Ishikawa (cell line): ENCODE results near the gene ACOX3.

Source experiments
- CEBPB ChIP-seq: IDR thresholded peaks from 2 replicates; pipeline ENCODE4 v1.6.1; 2012
- CREB1 ChIP-seq: IDR thresholded peaks from 2 replicates; pipeline ENCODE4 v1.6.1; 2012; ENCODE audit warnings: low read depth
- EGR1 ChIP-seq: IDR thresholded peaks from 2 replicates; pipeline ENCODE4 v1.6.1; 2012
- EP300 ChIP-seq: IDR thresholded peaks from 2 replicates; pipeline ENCODE4 v1.6.1; 2012; ENCODE audit warnings: borderline replicate concordance
- FOXM1 ChIP-seq: IDR thresholded peaks from 2 replicates; pipeline ENCODE4 v1.6.1; 2012; ENCODE audit warnings: low read depth, borderline replicate concordance
- MAX ChIP-seq: IDR thresholded peaks from 2 replicates; pipeline ENCODE4 v1.6.1; 2012
- NFIC ChIP-seq: IDR thresholded peaks from 2 replicates; pipeline ENCODE4 v1.6.1; 2012
- RAD21 ChIP-seq: IDR thresholded peaks from 2 replicates; pipeline ENCODE4 v1.6.1; 2012; ENCODE audit warnings: low read depth
- REST ChIP-seq: IDR thresholded peaks from 2 replicates; pipeline ENCODE4 v1.6.1; 2012; ENCODE audit warnings: low read depth, mild to moderate bottlenecking
- TAF1 ChIP-seq: IDR thresholded peaks from 2 replicates; pipeline ENCODE4 v1.6.1; 2012; ENCODE audit warnings: low read depth, mild to moderate bottlenecking
- TCF12 ChIP-seq: IDR thresholded peaks from 2 replicates; pipeline ENCODE4 v1.6.1; 2012; ENCODE audit warnings: low read depth
- TEAD4 ChIP-seq: IDR thresholded peaks from 2 replicates; pipeline ENCODE4 v1.6.1; 2012
- USF1 ChIP-seq: IDR thresholded peaks from 2 replicates; pipeline ENCODE4 v1.6.1; 2012
- YY1 ChIP-seq: IDR thresholded peaks from 2 replicates; pipeline ENCODE4 v1.6.1; 2012; ENCODE audit warnings: low read depth
- ZBTB7A ChIP-seq: IDR thresholded peaks from 2 replicates; pipeline ENCODE4 v1.6.1; 2012; ENCODE audit warnings: low read depth

Gene ACOX3

GRCh38 chr4:8471211-8471875, 30.8 kb upstream of the ACOX3 start:
- no peak for TF ChIP-seq TEAD4
- TF ChIP-seq TCF12 = no peak
- TF ChIP-seq MAX = no peak
- TF ChIP-seq ZBTB7A = no peak
- TF ChIP-seq EGR1 = no peak
- TF ChIP-seq FOXM1 = no peak
- no peak for TF ChIP-seq CEBPB
- TF ChIP-seq YY1 = no peak
- no peak for TF ChIP-seq CREB1
- no peak for TF ChIP-seq EP300
- no peak for TF ChIP-seq RAD21
- no peak for TF ChIP-seq TAF1
- TF ChIP-seq NFIC = no peak
- no peak for TF ChIP-seq REST
- TF ChIP-seq USF1 = no peak

- no peak for TF ChIP-seq TEAD4
- no peak for TF ChIP-seq TAF1
- TF ChIP-seq MAX = no peak
- TF ChIP-seq USF1 = no peak
- no peak for TF ChIP-seq REST
- TF ChIP-seq YY1 = no peak
- no peak for TF ChIP-seq RAD21
- TF ChIP-seq CREB1 = no peak
- no peak for TF ChIP-seq TCF12
- no peak for TF ChIP-seq CEBPB
- no peak for TF ChIP-seq NFIC
- TF ChIP-seq EGR1 = no peak
- no peak for TF ChIP-seq ZBTB7A
- no peak for TF ChIP-seq FOXM1
- no peak for TF ChIP-seq EP300
Observed at GRCh38 chr4:8470451-8471024, 30.0 kb upstream of the ACOX3 start.

- TF ChIP-seq USF1 = no peak
- TF ChIP-seq CEBPB = no peak
Observed at GRCh38 chr4:8469550-8469949, 29.0 kb upstream of the ACOX3 start.

- no peak for TF ChIP-seq USF1
- TF ChIP-seq RAD21 = peak; percentile 90
- TF ChIP-seq TEAD4 = no peak
Observed at GRCh38 chr4:8468746-8469535, 28.4 kb upstream of the ACOX3 start.

GRCh38 chr4:8467016-8467415, 26.5 kb upstream of the ACOX3 start:
- TF ChIP-seq NFIC (no peak), FOXM1 (no peak), ZBTB7A (no peak), EGR1 (no peak), REST (no peak), TEAD4 (no peak), EP300 (no peak), CEBPB (no peak), USF1 (no peak), CREB1 (no peak), TCF12 (no peak), TAF1 (no peak), MAX (no peak), RAD21 (no peak), YY1 (no peak)
